HepG2 (cell line): ENCODE data around the gene NPPB. TPM values are rescaled to one million over a fixed set of nuclear protein-coding genes. Genes with fewer than 3 reads are reported as not detected.

ENCODE experiments used
- ARID2 ChIP-seq: sonication (generic); formaldehyde crosslinking; IDR thresholded peaks from 2 replicates; pipeline ENCODE4 v1.8.1; 2022; ENCODE audit warnings: mild to moderate bottlenecking, missing genetic modification reagents, borderline replicate concordance
- CEBPG ChIP-seq: IDR thresholded peaks from 2 replicates; pipeline ENCODE4 v1.6.1; 2016
- DNMT3B ChIP-seq: conservative IDR thresholded peaks from 2 replicates; pipeline ENCODE4 v1.6.1; 2016; ENCODE audit warnings: missing biosample characterization, control low read depth
- HOXA9 ChIP-seq: sonication (generic); formaldehyde crosslinking; IDR thresholded peaks from 2 replicates; pipeline ENCODE4 v1.8.1; 2022; ENCODE audit warnings: missing genetic modification reagents, mild to moderate bottlenecking, moderate library complexity, borderline replicate concordance
- JARID2 ChIP-seq: sonication (generic); formaldehyde crosslinking; IDR thresholded peaks from 2 replicates; pipeline ENCODE4 v1.8.1; 2023; ENCODE audit warnings: missing genetic modification reagents, inconsistent platforms; ENCODE audit not compliant: insufficient replicate concordance
- KLF16 ChIP-seq, 2 experiments: sonication (generic) in 1 of 2; formaldehyde crosslinking in 1 of 2; IDR thresholded peaks; 2 replicates each; pipeline versions ENCODE4 v1.6.1 to v1.8.0; 2016 to 2023; ENCODE audit warnings: missing genetic modification reagents in 2 of 2, missing compliant biosample characterization in 1 of 2
- NKX3-1 ChIP-seq: sonication (generic); formaldehyde crosslinking; IDR thresholded peaks from 2 replicates; pipeline ENCODE4 v1.5.0; 2020; ENCODE audit warnings: missing genetic modification reagents
- NR2F2 ChIP-seq: IDR thresholded peaks from 2 replicates; pipeline ENCODE4 v1.6.1; 2012; ENCODE audit warnings: low read depth, inconsistent platforms, borderline replicate concordance
- RARA ChIP-seq: IDR thresholded peaks from 2 replicates; pipeline ENCODE4 v1.6.1; 2016; ENCODE audit warnings: missing genetic modification reagents, missing compliant biosample characterization
- RBM39 ChIP-seq: fragments of 200-400 bp; formaldehyde crosslinking; IDR thresholded peaks from one replicate; pipeline ENCODE4 v1.6.1; 2018; ENCODE audit warnings: antibody characterized with exemption, mild to moderate bottlenecking, low read depth, low read length; ENCODE audit not compliant: poor library complexity, severe bottlenecking
- TAF1 ChIP-seq: sonication (generic); formaldehyde crosslinking; IDR thresholded peaks from 2 replicates; pipeline ENCODE4 v1.4.0; 2020; ENCODE audit warnings: missing genetic modification reagents
- ZNF232 ChIP-seq: sonication (generic); formaldehyde crosslinking; IDR thresholded peaks from 2 replicates; pipeline ENCODE4 v1.4.0; 2020; ENCODE audit warnings: missing genetic modification reagents, borderline replicate concordance
- ZNF24 ChIP-seq: fragments of 450-650 bp; IDR thresholded peaks from 2 replicates; pipeline ENCODE4 v1.6.1; 2017; ENCODE audit warnings: antibody characterized with exemption, mild to moderate bottlenecking
- ZNF329 ChIP-seq: sonication (generic); formaldehyde crosslinking; IDR thresholded peaks from 2 replicates; pipeline ENCODE4 v1.9.0; 2021; ENCODE audit warnings: low read depth, mild to moderate bottlenecking, missing genetic modification reagents
- ZNF563 ChIP-seq: sonication (generic); formaldehyde crosslinking; IDR thresholded peaks from 2 replicates; pipeline ENCODE4 v1.8.0; 2022; ENCODE audit warnings: mild to moderate bottlenecking, moderate library complexity, missing genetic modification reagents
- polyA plus RNA-seq, 8 experiments: library from polyadenylated mRNA; depleted of rRNA in 3 of 8; stranded (reverse) in 7 of 8; unstranded in 1 of 8; fragments of >200 nt; fragmentation: Illumina TruSeq in 4 of 8; extraction: Trizol in 4 of 8; gene quantifications; 2 replicates each; pipeline versions ENCODE4 v1.2.1 to v1.2.3, GENCODE V29; 2011 to 2016; ENCODE audit warnings: low read depth in 4 of 8, missing spikeins in 1 of 8, mixed read lengths in 1 of 8; ENCODE audit not compliant: insufficient read depth in 1 of 8
- total RNA-seq, 5 experiments: library from RNA; depleted of rRNA; stranded (reverse); fragments of >200 nt; fragmentation: Illumina TruSeq; extraction: Trizol; gene quantifications; 2 replicates each; pipeline ENCODE4 v1.2.3, GENCODE V29; 2016; ENCODE audit warnings: low read depth in 1 of 5
- TF ChIP-seq, protein P1 (sequence below): sonication (generic); formaldehyde crosslinking; IDR thresholded peaks from 2 replicates; pipeline ENCODE4 v1.5.0; 2020; ENCODE audit warnings: missing genetic modification reagents, mild to moderate bottlenecking, borderline replicate concordance
- TF ChIP-seq, protein P2 (sequence below): sonication (generic); formaldehyde crosslinking; IDR thresholded peaks from 2 replicates; pipeline ENCODE4 v1.9.0; 2021; ENCODE audit warnings: missing genetic modification reagents, borderline replicate concordance
- TF ChIP-seq, protein P3 (sequence below): sonication (generic); formaldehyde crosslinking; IDR thresholded peaks from 2 replicates; pipeline ENCODE4 v1.4.0; 2020; ENCODE audit warnings: missing genetic modification reagents, mild to moderate bottlenecking, borderline replicate concordance
- TF ChIP-seq, protein P4 (sequence below): sonication (generic); formaldehyde crosslinking; IDR thresholded peaks from 2 replicates; pipeline ENCODE4 v1.4.0; 2020; ENCODE audit warnings: mild to moderate bottlenecking, missing genetic modification reagents

Gene NPPB
- total and polyA plus RNA-seq, 2 of the 13 experiments (the other 11 are each of a cell fraction or from before 2014, with no cell fraction given) = 1.9 TPM; not detected in 1

DNA sequence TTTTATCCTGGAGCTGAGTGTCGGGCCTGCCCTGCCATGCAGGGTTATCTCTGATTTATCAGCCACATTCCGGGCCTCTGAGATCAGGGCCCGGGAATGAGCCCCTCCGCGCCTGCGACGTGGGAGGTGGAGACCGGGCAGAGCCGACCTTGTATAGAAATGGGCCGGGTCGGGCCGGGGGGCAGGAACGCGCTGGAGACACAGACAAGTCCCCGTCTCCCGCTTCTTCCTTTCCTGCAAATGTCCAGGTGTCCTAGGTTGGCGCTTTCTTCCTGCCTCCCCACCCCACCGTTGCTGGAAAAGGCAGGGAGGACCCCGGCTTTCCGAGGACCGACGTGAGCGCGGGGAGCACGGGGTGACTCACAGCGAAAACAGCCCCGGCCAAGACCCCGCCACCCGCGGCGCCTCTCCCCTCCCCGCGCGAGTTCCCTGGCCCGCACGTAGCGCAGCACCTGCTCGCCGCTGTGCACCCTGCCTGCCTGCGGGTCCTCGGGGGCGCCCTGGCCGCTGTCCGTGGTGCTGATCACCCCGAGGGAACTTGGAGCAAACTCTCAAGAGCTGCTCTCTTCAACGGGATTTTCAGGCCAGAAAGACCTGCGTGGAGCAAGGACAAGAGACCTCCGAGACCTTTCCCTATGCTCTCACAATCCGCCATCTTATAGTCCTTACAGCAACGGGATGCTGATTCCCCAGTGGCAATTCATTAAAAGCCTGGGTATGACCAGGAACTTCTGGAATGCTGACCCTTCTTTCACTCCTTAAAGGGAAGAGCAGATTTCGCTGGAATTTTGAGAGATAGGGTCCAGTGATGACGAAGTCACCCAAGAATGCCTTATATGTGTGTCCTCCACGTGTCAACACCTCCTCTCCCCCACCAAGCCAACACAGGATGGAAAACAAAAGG is 475 bp upstream of the NPPB start (continued):
- TF ChIP-seq, protein P1, sequence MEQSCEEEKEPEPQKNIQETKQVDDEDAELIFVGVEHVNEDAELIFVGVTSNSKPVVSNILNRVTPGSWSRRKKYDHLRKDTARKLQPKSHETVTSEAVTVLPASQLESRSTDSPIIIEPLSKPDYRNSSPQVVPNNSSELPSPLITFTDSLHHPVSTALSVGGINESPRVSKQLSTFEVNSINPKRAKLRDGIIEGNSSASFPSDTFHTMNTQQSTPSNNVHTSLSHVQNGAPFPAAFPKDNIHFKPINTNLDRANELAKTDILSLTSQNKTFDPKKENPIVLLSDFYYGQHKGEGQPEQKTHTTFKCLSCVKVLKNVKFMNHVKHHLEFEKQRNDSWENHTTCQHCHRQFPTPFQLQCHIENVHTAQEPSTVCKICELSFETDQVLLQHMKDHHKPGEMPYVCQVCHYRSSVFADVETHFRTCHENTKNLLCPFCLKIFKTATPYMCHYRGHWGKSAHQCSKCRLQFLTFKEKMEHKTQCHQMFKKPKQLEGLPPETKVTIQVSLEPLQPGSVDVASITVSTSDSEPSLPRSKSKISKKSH (CRISPR knock-in tag) = peak; percentile 90; the same call in 1 of the 2 replicates
- TF ChIP-seq ZNF563 (peak; percentile 93; the same call in 1 of the 2 replicates), ZNF24 (no peak), ZNF329 (CRISPR knock-in tag) (peak; percentile 87), HOXA9 (CRISPR knock-in tag) (peak; percentile 94; the same call in 1 of the 2 replicates), JARID2 (CRISPR knock-in tag) (no peak), NKX3-1 (CRISPR knock-in tag) (peak; percentile 99), NR2F2 (no peak), CEBPG (CRISPR knock-in tag) (no peak), KLF16 (CRISPR knock-in tag; IDR thresholded peaks at IDR 0.05) (peak in 1 of 2 experiments; percentile 99; a peak in 2 of 4 replicates), DNMT3B (CRISPR knock-in tag) (peak; percentile 98), RARA (CRISPR knock-in tag) (peak; percentile 84), TAF1 (CRISPR knock-in tag) (peak; percentile 39; the same call in 1 of the 2 replicates), RBM39 (no peak), ZNF232 (peak; percentile 98), ARID2 (peak; percentile 60; the same call in 1 of the 2 replicates)
- TF ChIP-seq, protein P2, sequence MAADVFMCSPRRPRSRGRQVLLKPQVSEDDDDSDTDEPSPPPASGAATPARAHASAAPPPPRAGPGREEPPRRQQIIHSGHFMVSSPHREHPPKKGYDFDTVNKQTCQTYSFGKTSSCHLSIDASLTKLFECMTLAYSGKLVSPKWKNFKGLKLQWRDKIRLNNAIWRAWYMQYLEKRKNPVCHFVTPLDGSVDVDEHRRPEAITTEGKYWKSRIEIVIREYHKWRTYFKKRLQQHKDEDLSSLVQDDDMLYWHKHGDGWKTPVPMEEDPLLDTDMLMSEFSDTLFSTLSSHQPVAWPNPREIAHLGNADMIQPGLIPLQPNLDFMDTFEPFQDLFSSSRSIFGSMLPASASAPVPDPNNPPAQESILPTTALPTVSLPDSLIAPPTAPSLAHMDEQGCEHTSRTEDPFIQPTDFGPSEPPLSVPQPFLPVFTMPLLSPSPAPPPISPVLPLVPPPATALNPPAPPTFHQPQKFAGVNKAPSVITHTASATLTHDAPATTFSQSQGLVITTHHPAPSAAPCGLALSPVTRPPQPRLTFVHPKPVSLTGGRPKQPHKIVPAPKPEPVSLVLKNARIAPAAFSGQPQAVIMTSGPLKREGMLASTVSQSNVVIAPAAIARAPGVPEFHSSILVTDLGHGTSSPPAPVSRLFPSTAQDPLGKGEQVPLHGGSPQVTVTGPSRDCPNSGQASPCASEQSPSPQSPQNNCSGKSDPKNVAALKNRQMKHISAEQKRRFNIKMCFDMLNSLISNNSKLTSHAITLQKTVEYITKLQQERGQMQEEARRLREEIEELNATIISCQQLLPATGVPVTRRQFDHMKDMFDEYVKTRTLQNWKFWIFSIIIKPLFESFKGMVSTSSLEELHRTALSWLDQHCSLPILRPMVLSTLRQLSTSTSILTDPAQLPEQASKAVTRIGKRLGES (CRISPR knock-in tag) = peak; percentile 95
- TF ChIP-seq, protein P3, sequence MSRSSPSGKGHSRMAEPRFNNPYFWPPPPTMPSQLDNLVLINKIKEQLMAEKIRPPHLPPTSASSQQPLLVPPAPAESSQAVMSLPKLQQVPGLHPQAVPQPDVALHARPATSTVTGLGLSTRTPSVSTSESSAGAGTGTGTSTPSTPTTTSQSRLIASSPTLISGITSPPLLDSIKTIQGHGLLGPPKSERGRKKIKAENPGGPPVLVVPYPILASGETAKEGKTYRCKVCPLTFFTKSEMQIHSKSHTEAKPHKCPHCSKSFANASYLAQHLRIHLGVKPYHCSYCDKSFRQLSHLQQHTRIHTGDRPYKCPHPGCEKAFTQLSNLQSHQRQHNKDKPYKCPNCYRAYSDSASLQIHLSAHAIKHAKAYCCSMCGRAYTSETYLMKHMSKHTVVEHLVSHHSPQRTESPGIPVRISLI (CRISPR knock-in tag) = peak; percentile 37; the same call in 1 of the 2 replicates
- TF ChIP-seq, protein P4, sequence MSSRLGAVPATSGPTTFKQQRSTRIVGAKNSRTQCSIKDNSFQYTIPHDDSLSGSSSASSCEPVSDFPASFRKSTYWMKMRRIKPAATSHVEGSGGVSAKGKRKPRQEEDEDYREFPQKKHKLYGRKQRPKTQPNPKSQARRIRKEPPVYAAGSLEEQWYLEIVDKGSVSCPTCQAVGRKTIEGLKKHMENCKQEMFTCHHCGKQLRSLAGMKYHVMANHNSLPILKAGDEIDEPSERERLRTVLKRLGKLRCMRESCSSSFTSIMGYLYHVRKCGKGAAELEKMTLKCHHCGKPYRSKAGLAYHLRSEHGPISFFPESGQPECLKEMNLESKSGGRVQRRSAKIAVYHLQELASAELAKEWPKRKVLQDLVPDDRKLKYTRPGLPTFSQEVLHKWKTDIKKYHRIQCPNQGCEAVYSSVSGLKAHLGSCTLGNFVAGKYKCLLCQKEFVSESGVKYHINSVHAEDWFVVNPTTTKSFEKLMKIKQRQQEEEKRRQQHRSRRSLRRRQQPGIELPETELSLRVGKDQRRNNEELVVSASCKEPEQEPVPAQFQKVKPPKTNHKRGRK = no peak
